Kidney (tissue), 14 donors: ENCODE results near the gene ANKRD65. TPM values are rescaled to one million over a fixed set of nuclear protein-coding genes. Genes with fewer than 3 reads are reported as not detected.
"Not testable (repeated sequence)": the region's sequence is repeated elsewhere in the genome, so short reads cannot be mapped to it uniquely, and the experiment has no call there.

Experiments used
- DNase-seq, 5 donors: peaks; one replicate each; pipeline ENCODE4 v3.0.0-alpha.2; 2013 to 2020
- FAIRE-seq: peaks from 2 replicates; lab custom pipeline; 2012; peaks lifted over from hg19 to GRCh38; lab: Jason Lieb, UNC
- H3K27ac ChIP-seq, 2 donors: one replicate each; pipeline ENCODE4 v1.7.0; 2013; ENCODE audit warnings: low read depth in 2 of 2, low read length in 2 of 2, inconsistent platforms in 1 of 2
- H3K27me3 ChIP-seq: one replicate; pipeline ENCODE4 v1.7.1; 2013; ENCODE audit warnings: low read length, inconsistent platforms; ENCODE audit not compliant: control insufficient read depth, insufficient read depth
- H3K36me3 ChIP-seq, 3 donors: one replicate each; pipeline versions ENCODE4 v1.7.0 to v1.7.1; 2013; ENCODE audit warnings: low read length in 3 of 3, control low read depth in 1 of 3, inconsistent platforms in 1 of 3; ENCODE audit not compliant: insufficient read depth in 3 of 3, control insufficient read depth in 2 of 3
- H3K4me1 ChIP-seq, 3 donors: one replicate each; pipeline versions ENCODE4 v1.7.0 to v1.7.1; 2013; ENCODE audit warnings: low read length in 3 of 3, inconsistent platforms in 1 of 3, low read depth in 1 of 3; ENCODE audit not compliant: control insufficient read depth in 2 of 3, insufficient read depth in 2 of 3
- H3K4me3 ChIP-seq, 3 donors: one replicate each; pipeline versions ENCODE4 v1.7.0 to v1.8.1; 2013; ENCODE audit warnings: low read length in 3 of 3, control low read depth in 1 of 3, inconsistent platforms in 1 of 3
- H3K9ac ChIP-seq, 3 donors: one replicate each; pipeline versions ENCODE4 v1.7.0 to v1.7.1; 2013; ENCODE audit warnings: low read length in 3 of 3, control low read depth in 1 of 3, inconsistent platforms in 1 of 3
- H3K9me3 ChIP-seq, 3 donors: one replicate each; pipeline versions ENCODE4 v1.7.0 to v1.7.1; 2013; ENCODE audit warnings: low read length in 3 of 3, control low read depth in 1 of 3, inconsistent platforms in 1 of 3; ENCODE audit not compliant: control insufficient read depth in 2 of 3, insufficient read depth in 1 of 3
- intact Hi-C: fragments of 100-400 bp; cut with DNase I; formaldehyde crosslinking; loops from one replicate; pipeline ENCODE4 v1.11.1; 2022
- polyA plus RNA-seq: library from polyadenylated mRNA; stranded (reverse); fragments of 350-450 nt; fragmentation: Illumina TruSeq; extraction: RNeasy Lipid Tissue Mini Kit (QIAGEN cat#74804); gene quantifications from one replicate; pipeline ENCODE4 v1.2.3, GENCODE V29; 2014; ENCODE audit warnings: low read depth, low replicate concordance; ENCODE audit not compliant: insufficient read depth
- total RNA-seq: library from RNA; stranded (reverse); fragmentation: NEBNext Ultra II Directional; extraction: Animal tissue kit (Norgen Biotek cat#: 25700); gene quantifications from one replicate; pipeline ENCODE4 v1.2.1, GENCODE V29; 2021
- TF ChIP-seq, protein P1 (sequence below): IDR thresholded peaks from 3 replicates; pipeline ENCODE4 v1.5.1; 2012; ENCODE audit warnings: mild to moderate bottlenecking, moderate library complexity, borderline replicate concordance; ENCODE audit not compliant: insufficient read depth; ENCODE audit errors: extremely low read depth
- donor health status: control.
- donor health status: control.
- donor health status: control.
- donor health status: control.
- donor health status: control.
- donor health status: DM: yes; HTN: yes; CAD: no.
- donor health status: Normal renal cell carcinoma (clear cell type).

Gene ANKRD65
- total and polyA plus RNA-seq, 2 donors from 2014 or later = 5.2 to 7.1 TPM

DNA sequence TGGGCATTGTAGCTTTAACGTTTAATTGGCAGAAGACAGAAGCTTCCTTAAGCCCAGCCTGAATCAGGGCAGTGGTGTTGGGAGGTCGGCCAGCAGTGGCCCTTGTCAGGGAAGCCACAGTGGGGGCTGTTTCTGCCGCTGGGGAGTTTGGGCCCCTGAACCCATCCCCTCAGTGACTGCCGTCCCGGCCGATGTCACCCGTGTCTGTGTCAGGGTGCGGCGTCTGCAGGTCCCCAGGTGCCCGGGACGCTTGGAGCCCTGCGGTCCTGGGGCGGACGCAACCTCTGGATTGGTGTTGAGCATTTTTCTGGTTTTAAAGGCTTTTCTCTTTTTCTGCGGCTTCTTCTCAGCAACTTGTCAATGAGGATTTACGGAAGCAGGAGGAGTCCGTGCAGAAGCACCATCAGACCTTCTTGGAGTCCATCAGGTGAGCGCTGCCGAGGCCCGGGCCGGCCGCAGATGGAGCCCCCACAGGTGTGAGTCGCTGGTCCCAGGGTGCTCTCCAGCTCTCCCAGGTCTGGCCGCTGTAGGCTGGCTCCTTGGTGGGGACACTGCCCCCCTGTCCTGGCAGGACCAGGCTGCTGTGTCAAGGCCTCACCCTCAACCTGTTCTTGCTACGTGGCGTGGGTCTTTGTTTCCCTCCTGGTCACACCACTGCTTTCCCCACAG, 30.8 kb upstream of the ANKRD65 start:
- DNase-seq = no peak

DNA sequence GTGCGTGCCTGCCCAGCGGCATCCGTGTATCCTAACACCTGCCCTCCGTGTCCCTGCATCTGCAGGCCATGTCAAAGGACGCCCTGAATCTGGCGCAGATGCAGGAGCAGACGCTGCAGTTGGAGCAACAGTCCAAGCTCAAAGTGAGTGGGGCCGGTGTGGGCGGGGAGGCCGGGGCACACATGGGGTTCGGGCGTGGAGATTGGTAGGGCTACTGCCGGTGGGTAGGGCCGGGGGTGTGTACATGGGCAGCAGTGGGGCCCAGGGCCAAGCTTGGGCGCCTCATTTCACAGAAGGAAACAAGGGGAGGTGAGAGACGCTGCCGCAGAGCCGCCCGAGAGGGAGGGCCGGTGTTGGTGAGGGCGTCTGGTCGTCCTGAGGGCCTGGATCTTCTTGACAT, 29.5 kb upstream of the ANKRD65 start:
- DNase-seq, H3K27me3 ChIP-seq, H3K9ac ChIP-seq, H3K4me1 ChIP-seq, H3K4me3 ChIP-seq, H3K27ac ChIP-seq, H3K9me3 ChIP-seq, H3K36me3 ChIP-seq, FAIRE-seq, intact Hi-C loops: not testable (repeated sequence)

More for the DNA sequence above, 30.8 kb upstream of the ANKRD65 start:
- Histone ChIP-seq H3K27me3 (no peaks in the 10 kb centered on the region), H3K27ac (no peak overlapping the region), H3K9ac (no peak overlapping the region), H3K4me1 (no peaks in the 10 kb centered on the region), H3K9me3 (no peaks in the 10 kb centered on the region), H3K36me3 (no peaks in the 10 kb centered on the region), H3K4me3 (no peak overlapping the region)
- TF ChIP-seq, protein P1, sequence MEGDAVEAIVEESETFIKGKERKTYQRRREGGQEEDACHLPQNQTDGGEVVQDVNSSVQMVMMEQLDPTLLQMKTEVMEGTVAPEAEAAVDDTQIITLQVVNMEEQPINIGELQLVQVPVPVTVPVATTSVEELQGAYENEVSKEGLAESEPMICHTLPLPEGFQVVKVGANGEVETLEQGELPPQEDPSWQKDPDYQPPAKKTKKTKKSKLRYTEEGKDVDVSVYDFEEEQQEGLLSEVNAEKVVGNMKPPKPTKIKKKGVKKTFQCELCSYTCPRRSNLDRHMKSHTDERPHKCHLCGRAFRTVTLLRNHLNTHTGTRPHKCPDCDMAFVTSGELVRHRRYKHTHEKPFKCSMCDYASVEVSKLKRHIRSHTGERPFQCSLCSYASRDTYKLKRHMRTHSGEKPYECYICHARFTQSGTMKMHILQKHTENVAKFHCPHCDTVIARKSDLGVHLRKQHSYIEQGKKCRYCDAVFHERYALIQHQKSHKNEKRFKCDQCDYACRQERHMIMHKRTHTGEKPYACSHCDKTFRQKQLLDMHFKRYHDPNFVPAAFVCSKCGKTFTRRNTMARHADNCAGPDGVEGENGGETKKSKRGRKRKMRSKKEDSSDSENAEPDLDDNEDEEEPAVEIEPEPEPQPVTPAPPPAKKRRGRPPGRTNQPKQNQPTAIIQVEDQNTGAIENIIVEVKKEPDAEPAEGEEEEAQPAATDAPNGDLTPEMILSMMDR = no peak
- intact Hi-C loops = no loop called here
- FAIRE-seq = no peak

DNA sequence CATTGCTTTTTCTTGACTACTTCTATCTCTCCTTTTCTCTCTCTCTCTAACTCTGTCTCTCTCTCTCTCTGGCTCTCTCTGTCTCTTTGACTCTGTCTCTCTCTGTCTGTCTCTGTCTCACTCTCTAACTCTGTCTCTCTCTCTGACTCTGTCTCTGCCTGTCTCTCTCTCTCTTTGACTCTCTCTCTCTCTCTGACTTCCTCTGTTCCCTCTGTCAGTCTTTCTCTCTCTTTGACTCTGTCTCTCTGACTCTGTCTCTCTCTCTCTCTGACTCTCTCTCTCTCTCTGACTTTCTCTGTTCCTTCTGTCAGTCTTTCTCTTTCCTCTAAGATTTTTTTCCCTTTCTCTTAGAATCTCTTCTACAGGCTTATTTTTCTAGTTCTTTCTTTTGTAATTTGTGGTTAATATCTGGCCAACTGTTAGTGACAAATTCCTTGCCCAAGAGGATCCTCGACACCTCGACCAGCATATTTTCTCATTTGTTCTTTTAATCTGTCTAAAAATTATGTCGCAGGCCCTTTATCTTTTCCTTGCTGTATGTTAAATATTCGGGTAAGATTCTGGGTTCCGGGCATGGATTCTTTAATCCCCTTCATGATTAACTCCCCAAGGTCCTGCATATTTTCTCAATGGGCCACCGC, 28.1 kb upstream of the ANKRD65 start, which contains the start of gene ATAD3C:
Gene ATAD3C, plus strand, starts transcription at position 591 of the 641 bp plus-strand sequence. CDS start 995 bp downstream, outside the sequence.
- FAIRE-seq = no peak
- H3K4me1 ChIP-seq = no peaks in the 10 kb centered on the region
- no peaks in the 10 kb centered on the region for H3K27me3 ChIP-seq
- no peaks in the 10 kb centered on the region for H3K36me3 ChIP-seq
- intact Hi-C loops = no loop called here
- H3K4me3 ChIP-seq = no peak within 1 kb of the TSS
- H3K27ac ChIP-seq = no peak within 1 kb of the TSS
- H3K9ac ChIP-seq = no peak within 1 kb of the TSS
- DNase-seq = no peak
- TF ChIP-seq, protein P1 = no peak
- no peaks in the 10 kb centered on the region for H3K9me3 ChIP-seq

GRCh38 chr1:1446631-1447030, 25.6 kb upstream of the ANKRD65 start:
- FAIRE-seq, DNase-seq, H3K4me3 ChIP-seq, H3K4me1 ChIP-seq, H3K27ac ChIP-seq, H3K27me3 ChIP-seq, H3K9me3 ChIP-seq, intact Hi-C loops, H3K36me3 ChIP-seq, H3K9ac ChIP-seq: not testable (repeated sequence)
